T-helper 2 cell treated with Interferon-gamma antibody and Interleukin-4, amounts not matched to agents 100 ng/mL and 5 ng/mL, for 36 hours (primary cell): ENCODE results near the gene ARG2. TPM values are rescaled to one million over a fixed set of nuclear protein-coding genes. Genes with fewer than 3 reads are reported as not detected.

ENCODE experiments used
- intact Hi-C: fragments of 100-400 bp; cut with micrococcal nuclease; formaldehyde crosslinking; loops from one replicate; pipeline ENCODE4 v1.15.1; 2023
- total RNA-seq: library from RNA; stranded (reverse); gene quantifications from 2 replicates; pipeline ENCODE4 v1.2.3, GENCODE V29; 2022

The ARG2 gene
- total RNA-seq, 1 donor from 2014 or later = 9.7 TPM

DNA sequence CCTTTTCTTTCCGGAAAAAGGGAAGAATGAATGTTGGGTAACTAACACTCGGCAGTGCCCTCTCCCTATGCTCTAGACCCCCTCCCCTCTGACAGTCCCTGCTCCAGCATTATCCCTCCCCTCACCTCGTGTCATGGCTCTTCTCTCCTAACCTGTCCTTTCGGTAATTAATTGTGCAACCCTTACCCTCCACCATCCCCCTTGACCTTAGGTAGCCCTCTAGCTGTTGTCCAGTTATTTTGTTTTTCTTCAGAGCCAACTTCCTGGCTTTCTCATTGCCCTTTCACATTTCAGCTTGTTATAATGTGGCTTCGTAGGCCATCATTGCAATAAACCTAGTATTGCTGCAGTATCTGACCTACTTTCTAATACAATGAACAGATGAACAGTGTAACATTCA, 11.2 kb downstream of the ARG2 start:
- intact Hi-C loops = no loop called here

DNA sequence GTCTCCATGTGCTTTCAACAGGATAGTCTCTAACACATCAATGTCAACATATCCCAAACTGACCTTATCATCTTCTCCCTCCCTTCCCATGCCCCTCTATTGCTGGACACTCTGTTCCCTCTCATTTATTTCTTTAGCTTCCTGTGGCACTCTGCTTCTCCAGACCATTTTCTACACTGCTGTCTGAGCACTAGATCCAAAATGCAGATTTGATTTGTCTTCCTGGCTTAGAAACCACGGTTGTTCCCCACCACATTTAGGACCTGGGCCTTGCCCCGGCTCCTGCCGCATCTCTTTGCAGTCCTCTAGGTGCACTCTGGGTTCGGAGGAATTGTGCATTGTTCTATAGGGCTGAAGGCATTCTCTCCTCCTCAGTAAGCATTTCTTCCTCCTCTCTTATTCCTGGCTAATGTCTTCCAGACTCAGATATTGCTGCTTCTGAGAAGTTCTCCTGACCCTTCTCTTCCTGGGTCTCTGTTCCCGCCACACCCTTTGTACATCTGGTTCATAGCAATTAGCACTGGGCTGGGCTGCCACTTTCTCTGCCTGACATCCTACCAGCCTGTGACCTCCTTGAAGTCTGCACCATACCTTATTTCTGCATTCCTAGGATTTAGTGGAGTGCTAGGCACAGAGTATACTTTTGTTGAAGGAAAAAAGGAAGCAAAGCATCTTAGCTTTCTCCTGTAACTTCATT, 13.9 kb downstream of the ARG2 start:
- intact Hi-C loops = no loop called here

DNA sequence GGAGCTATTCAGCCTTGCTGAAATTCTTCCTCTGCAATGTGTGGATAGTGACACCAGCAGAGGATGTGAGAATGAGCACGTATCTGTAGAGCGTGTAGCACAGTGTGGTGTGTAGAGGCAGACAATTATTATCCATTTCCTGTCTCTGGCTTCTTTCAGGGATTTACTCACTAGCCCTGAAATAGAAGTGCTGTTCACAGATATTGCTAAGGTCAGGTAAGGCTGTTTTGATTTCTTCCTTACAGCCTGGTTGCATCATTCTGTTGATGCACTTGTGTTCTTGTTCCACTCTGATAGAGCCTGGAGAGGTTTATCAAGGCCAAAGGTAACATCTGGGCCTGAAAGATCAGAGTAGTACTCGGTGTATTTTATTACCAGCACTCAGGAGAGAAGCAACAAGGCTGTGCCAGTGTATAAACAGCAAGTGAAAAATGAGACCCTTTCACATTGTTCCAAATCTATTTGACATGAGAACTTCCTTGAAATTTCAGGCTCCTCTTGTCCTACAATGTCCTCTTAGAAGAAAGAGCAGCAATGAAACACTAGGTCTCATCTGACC, 16.7 kb downstream of the ARG2 start:
- intact Hi-C loops = no loop called here

DNA sequence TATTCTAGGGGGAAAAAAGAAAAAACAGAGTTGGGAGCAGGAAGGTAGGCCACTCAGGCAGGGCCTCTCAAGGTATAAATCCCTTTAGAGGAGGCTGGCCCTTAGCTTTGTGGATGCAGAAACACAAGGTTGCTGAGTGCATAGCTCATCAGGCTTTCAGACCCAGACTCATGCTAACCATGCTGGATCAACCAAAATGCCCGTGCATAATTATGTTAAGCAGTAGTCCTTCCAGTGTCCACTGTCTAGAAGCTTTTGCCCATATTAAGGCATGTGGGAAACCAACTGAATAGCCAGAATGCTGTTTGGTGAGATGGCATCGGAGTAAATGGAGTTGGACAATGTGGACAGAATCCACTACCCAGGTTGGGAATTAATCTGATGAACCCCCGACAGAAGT, 18.9 kb downstream of the ARG2 start:
- intact Hi-C loops = no loop called here

DNA sequence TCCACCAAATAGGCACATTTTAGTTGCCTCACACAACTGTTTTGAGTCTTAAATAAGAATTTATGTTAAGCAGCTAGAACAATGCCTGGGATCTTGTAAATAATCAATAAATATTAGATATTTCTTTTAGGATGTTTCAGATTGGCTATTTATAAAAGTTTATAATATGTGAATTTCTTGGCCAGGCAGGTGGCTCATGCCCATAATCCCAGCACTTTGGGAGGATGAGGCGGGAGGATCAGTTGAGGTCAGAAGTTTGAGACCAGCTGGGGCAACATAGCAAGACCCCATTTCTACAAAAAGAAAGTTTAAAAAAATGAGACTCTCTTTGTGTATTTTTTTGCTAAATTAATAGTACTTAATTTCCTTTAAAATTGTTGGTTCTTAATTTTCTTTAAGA, 21.8 kb downstream of the ARG2 start:
- intact Hi-C loops = no loop called here

DNA sequence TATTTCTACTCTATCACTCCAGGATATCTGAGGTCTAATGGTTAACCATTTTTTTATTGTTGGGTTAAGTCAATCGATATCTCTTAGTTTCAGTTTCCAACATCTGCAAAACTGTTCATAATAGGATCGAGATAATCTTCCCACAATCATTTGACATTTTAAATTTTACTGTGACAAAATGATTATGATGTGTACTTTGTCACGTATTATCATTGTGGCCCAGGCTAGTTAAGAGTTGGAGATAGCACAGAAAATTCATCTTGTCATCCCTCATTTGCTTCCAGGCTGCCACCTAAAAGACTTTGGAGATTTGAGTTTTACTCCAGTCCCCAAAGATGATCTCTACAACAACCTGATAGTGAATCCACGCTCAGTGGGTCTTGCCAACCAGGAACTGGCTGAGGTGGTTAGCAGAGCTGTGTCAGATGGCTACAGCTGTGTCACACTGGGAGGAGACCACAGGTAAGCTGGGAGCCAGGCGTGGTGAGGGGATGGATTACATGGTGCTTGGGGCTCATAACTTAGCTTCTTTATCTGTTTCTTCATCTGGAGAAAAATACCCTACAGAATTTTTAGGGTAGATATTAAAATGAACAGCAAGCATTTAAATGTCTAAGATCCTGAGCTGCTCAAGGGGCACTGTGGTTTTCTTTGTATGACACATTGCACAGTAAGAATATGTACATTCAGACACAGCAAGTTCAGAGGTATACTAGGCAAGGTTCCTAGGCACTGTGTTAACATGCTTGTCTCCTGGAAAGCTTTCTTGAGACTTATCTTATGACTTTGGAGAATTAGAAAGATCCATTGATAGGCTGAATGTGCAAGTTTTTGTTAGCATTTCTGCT, 22.4 kb downstream of the ARG2 start:
- intact Hi-C loops = no loop called here

DNA sequence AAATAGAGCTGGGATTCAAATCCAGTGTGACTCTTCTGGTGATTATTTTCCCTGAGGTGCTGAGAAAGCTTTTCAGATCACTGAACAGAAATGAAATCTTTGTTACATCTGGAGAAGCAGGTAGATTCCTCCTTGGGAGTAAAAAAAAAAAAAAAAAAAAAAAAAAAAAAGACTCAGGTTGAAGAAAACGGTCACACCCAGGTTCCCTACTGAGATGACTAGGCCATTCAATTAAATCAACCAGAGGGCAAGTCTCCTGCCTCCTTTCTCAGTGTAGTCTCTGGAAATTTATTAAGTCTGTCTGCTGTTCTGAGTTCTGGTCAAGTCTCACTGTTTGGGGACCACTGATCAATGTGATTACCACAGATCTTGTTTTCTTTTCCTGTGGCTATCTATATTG, 24.0 kb downstream of the ARG2 start:
- intact Hi-C loops = no loop called here

DNA sequence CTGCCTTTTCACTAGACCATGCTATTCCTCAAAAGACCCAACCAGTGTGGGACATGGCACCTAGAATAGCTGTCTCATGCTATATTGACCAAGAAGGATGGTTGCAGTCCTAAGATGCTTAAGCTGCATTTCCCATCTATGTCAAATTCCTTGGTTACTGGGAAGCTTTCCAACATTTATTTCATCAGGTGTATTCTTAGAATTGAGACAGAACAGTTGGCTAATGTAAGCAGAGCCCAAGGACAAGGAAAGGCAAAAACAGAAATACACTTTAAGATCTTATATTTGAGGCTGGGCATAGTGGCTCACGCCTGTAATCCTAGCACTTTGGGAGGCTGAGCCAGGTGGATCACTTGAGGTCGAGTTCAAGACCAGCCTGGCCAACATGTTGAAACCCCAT, 24.7 kb downstream of the ARG2 start:
- intact Hi-C loops = no loop called here

DNA sequence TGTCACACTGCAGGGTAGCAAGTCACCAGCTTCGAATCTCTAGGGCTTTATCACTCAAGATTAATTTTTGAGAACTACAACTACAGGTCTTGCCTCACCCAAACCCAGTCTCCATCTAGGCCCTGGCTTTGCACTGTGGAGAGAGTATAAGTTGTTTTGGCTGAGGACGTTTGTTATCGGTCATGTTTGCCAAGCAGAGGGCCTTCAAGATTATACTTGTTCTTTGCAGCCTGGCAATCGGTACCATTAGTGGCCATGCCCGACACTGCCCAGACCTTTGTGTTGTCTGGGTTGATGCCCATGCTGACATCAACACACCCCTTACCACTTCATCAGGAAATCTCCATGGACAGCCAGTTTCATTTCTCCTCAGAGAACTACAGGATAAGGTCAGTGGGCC, 25.7 kb downstream of the ARG2 start:
- intact Hi-C loops = no loop called here

DNA sequence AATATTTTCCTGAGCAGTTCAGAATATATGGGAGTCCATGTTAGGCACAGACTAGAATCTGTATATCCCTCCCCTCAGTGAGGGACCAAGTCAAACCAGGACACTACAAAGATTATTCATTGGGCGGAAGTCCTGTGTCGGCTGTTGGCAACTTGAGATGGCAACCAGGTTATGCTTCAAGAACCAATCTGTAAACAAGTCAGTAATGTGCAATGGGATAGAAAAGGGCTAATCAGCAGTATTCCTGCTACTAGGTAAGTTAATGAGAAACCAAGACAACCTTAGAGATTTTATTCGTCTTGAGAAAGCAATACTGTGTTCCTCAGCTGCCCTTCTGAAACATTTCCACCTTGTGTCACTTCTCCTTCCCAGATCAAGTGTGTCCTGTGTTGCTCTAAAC, 26.4 kb downstream of the ARG2 start:
- intact Hi-C loops = no loop called here

DNA sequence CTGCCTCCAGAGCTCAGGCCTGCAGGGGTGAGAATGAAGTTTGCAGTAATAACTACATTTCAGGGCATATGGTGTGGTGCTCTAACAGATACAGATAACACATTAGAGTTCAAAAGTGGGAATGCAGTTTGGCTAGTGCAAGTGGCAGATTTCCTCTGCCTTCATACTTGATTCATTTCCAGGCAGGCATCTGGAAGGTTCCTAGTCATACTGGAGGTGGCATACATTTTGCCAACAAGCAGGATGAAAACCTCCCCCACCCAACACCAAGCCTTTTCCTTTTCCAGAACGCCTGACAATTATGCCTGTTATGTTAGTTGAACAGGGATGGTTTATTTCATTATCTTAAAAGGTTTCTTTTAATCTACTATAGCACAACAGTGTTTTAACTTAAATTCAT, 30.4 kb downstream of the ARG2 start:
- intact Hi-C loops = no loop called here

DNA sequence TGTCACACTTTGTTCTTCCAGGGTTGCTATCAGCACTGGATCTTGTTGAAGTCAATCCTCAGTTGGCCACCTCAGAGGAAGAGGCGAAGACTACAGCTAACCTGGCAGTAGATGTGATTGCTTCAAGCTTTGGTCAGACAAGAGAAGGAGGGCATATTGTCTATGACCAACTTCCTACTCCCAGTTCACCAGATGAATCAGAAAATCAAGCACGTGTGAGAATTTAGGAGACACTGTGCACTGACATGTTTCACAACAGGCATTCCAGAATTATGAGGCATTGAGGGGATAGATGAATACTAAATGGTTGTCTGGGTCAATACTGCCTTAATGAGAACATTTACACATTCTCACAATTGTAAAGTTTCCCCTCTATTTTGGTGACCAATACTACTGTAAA, 31.0 kb downstream of the ARG2 start:
- intact Hi-C loops = no loop called here

DNA sequence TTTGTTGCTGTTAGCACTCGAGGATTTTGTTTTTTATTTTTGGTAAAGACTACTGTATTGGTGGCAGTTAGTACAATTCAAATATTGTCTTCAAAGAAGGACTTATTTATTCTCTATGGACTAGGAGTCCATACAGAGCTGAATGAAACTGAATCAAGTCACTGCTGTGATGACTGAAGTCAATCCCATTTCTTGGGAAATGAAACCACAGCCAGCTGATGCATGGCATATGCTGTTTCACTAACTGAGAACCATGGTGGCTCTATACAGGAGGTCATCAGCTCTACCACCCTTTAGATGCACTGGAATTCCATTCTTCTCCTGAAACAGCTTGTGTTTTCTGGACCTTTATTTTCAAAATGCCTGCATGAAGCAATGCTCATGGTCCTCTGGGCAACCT, 32.5 kb downstream of the ARG2 start:
- intact Hi-C loops = no loop called here

DNA sequence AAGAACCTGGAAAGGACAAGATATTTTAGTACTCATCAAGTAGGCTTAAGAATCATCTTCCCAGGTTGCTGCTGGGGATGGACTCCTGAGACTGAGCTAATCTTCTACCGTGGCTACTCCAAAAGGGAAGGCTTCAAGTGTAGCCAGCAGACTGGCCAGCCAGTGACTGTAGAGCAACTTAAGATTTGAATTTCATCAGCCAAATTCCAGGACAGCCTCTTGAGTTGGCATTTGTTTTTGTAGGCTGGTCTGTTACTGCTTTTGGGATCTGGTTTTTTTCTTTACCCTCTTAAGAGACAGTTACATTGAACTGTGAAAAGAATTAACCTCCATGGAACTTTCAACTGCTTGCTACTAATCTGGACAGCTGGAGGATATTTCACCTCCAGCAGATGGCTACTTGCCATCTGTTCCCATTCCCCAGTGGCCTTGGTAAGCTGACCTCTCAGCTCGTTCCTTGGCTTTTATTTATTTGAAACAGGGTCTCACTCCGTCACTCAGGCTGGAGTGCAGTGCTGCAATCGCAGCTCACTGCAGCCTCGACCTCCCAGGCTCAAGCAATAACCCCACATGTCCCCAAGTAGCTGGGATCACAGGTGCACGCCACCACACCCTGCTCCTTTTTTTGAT, 34.0 kb downstream of the ARG2 start:
- intact Hi-C loops = no loop called here

DNA sequence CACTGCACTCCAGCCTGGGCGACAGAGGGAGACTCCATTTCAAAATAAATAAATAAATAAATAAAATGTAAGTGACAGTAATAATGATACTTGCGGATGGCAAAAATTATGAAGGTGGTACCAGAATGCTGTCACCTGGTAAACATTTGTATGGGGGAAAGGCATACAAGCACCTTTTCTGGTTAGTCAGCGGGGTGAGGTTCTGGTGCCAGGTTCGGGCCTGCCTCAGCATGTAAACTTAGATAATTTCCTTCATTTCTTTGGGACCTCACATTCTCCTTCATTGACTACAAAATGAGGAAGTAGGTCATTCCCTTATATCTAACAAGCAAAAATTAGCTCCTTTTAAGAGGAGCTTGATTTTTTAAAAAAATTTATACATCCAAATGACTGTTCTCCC, 43.9 kb downstream of the ARG2 start:
- intact Hi-C loops = loop anchor here (10.0 kb wide), 1 partner anchor 139 kb away; no protein-coding TSS in a partner anchor

DNA sequence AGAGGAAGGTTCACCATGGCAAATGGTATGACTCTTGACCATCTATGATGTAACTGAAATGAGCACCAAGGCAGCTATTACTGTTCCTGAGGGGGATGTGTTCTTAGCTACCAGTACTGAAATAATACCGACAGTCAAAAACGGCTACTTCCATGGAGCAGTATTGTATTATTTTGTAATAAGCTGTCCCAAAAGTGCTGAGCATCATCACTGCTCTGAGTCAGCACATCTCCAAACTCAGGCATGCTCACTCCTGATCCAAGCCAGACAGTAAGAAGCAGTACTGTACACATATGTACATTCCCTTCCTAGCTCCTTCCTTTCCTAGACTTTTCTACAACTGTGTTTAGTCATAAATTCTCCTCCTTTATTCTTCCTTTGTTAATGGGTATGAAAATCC, 46.1 kb downstream of the ARG2 start:
- intact Hi-C loops = loop anchor here (2.0 to 10.0 kb wide), 2 partner anchors 141 to 239 kb away; no protein-coding TSS in a partner anchor

DNA sequence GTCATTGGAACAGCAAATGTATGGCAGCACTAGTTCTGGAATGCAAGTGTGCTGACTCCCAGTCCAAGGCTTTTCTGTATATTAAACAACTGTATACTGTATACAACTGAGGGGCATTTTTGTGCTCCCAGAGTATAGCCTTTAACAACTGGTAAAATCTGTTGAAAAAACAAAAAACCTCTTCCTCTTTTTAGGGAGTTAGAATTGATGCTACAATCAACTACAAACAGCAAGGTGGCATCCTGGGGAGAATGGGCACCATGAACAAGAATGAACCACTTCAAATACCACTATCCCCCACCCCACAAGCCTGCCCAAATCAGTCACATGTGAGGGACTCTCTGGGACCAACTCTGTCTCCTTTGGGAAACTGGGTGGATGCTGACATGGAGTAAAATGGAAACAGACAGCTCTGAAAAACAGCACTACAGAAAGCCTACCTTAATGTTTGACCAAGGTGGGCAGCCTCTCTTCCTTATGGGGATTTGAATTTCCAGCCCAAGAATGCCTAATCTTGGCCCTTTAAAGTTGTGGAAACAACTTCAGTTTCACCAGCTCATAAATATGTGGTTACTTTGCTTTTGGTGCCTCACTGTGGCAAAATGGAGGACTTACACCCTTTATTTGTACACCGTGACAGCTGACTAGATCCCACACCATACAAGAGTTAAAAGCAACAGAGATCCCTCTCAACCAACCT, 47.2 kb downstream of the ARG2 start:
- intact Hi-C loops = loop anchor here (1.0 to 10.0 kb wide), 4 partner anchors 49 to 240 kb away; partner anchors contain the start of gene PIGH

DNA sequence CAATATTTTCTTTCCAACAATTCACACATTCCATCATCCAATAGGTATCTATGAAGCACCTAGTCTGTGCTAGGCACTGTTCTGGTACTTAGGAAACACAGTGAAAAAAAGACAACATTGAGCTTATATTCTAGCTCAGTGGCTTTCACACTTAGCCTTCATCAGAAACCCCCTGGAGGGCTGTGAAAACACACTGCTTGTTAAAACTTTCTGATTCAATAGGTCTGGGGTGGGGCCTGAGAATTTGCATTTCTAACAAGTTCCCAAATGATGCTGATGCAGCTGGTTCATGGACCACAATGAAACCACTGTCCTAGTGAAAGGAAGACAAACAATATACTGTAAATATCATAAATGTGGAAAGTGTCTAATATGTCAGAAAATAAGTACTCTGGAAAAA, 48.8 kb downstream of the ARG2 start:
- intact Hi-C loops = loop anchor here (10.0 kb wide), 1 partner anchor 144 kb away; no protein-coding TSS in a partner anchor

DNA sequence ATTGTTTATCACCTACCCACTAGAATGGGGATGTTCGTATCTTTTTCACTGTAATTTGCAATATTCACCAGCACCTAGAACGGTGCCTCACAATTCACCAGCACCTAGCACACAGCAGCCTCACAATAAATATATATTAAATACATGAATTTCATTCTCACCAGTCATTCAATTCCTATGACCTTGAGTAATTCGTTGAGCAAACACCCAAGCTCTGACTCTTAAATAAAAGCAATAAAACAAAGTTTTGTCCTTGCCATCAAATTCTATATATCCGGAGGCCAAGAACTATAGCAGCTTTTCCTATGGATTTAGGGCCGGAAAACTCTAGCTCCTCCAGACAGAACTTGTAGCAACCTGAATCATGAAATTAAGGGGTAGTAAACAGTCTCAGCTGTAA, 53.7 kb downstream of the ARG2 start:
- intact Hi-C loops = no loop called here

DNA sequence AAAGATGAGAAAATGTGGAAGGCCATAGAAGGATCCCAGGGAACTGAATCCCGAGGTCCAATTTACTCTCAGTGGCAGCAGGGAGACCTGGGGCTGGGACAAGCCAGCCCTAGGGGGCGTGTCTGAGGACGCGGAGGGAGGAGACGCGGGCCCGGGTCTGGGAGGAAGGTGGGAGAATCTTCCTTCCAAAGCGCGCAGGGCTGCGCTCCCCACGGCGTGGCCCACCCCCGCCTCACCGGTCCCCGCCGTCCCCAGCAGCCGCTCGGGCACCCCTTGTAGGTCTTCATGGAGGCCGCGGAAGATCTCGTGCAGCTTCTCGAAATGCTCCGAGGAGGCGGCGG, 54.4 kb downstream of the ARG2 start:
- intact Hi-C loops = loop anchor here (1.0 to 2.0 kb wide), 4 partner anchors 21 to 314 kb away; partner anchors contain the start of genes ARG2, EIF2S1, RDH11 and ZFYVE26
